HepG2 (cell line): Measurements from ENCODE around the gene CLHC1. TPM values are rescaled to one million over a fixed set of nuclear protein-coding genes. Genes with fewer than 3 reads are reported as not detected.

ENCODE experiments used
- ATAC-seq: fragments of 200-7000 bp; cut with Tn5 transposase; 3 replicates; pipeline ENCODE4 v1.9.1; 2020; ENCODE audit warnings: mild to moderate bottlenecking, moderate library complexity
- BruUV-seq: library from RNA; stranded (reverse); fragments of 400-500 nt; replicated peaks from 2 replicates; lab custom pipeline; 2021; lab: Mats Ljungman, UMichigan
- CTCF ChIA-PET: fragments of 300-600 bp; formaldehyde crosslinking; extraction: SDS; loops from one replicate; lab custom pipeline; 2021; ENCODE audit warnings: low total read pairs, inconsistent platforms, low intra/inter-chr PET ratio; lab: Yijun Ruan, JAX
- POLR2A ChIA-PET: fragments of 350-600 bp; sonication (Branson Sonifier 250); formaldehyde crosslinking; loops from one replicate; lab custom pipeline; 2020; ENCODE audit warnings: antibody characterized with exemption, inconsistent platforms; lab: Yijun Ruan, JAX
- DNase-seq: peaks from one replicate; pipeline ENCODE4 v3.0.0-alpha.2; 2015; ENCODE audit warnings: low spot score
- FAIRE-seq: peaks from 3 replicates; lab custom pipeline; 2011; peaks lifted over from hg19 to GRCh38; lab: Jason Lieb, UNC
- H2AFZ ChIP-seq: one replicate; pipeline ENCODE4 v1.6.1; 2011; ENCODE audit warnings: low read length, inconsistent platforms
- H3K27ac ChIP-seq: fragments of 300-600 bp; 3 replicates; pipeline ENCODE4 v1.8.0; 2011; ENCODE audit warnings: mixed run types, mild to moderate bottlenecking, mixed read lengths, low read length, inconsistent platforms; ENCODE audit not compliant: insufficient read depth; ENCODE audit errors: extremely low read length
- H3K27me3 ChIP-seq, 2 experiments: fragments of 200-600 bp in 1 of 2; 2 replicates in 1 of 2; 3 replicates in 1 of 2; pipeline versions ENCODE4 v1.6.0 to v1.8.0; 2011; ENCODE audit warnings: low read length in 2 of 2, mild to moderate bottlenecking in 2 of 2, moderate library complexity in 2 of 2, inconsistent platforms in 1 of 2; ENCODE audit not compliant: insufficient read depth in 2 of 2, control insufficient read depth in 1 of 2
- H3K36me3 ChIP-seq, 2 experiments: fragments of 200-600 bp in 1 of 2; replicated peaks in 1 of 2; 2 replicates in 1 of 2; 3 replicates in 1 of 2; pipeline versions ENCODE4 v1.5.1 to v1.8.0; 2011; ENCODE audit warnings: low read length in 2 of 2, inconsistent platforms in 1 of 2; ENCODE audit not compliant: insufficient read depth in 2 of 2, control insufficient read depth in 1 of 2
- H3K4me1 ChIP-seq: 2 replicates; pipeline ENCODE4 v1.5.1; 2012; ENCODE audit warnings: low read length, inconsistent platforms; ENCODE audit not compliant: insufficient read depth
- H3K4me2 ChIP-seq: 2 replicates; pipeline ENCODE4 v1.6.0; 2011; ENCODE audit warnings: low read depth, low read length, inconsistent platforms
- H3K4me3 ChIP-seq, 3 experiments: fragments of 200-600 bp in 1 of 3; sonication (generic), shearing (Covaris generic) in 1 of 3; replicated peaks in 1 of 3; 2 replicates each; pipeline ENCODE4 v1.5.1; 2011 to 2016; ENCODE audit warnings: low read length in 3 of 3, inconsistent platforms in 2 of 3, low read depth in 2 of 3, mild to moderate bottlenecking in 2 of 3, control low read depth in 1 of 3, mixed read lengths in 1 of 3; ENCODE audit not compliant: insufficient read depth in 1 of 3
- H3K79me2 ChIP-seq: one replicate; pipeline ENCODE4 v1.6.1; 2011; ENCODE audit warnings: low read length, inconsistent platforms; ENCODE audit not compliant: insufficient read depth
- H3K9ac ChIP-seq: 2 replicates; pipeline ENCODE4 v1.6.0; 2011; ENCODE audit warnings: mild to moderate bottlenecking, low read depth, low read length, inconsistent platforms; ENCODE audit not compliant: insufficient read depth
- H3K9me3 ChIP-seq: 2 replicates; pipeline ENCODE4 v1.5.1; 2012; ENCODE audit warnings: mild to moderate bottlenecking, low read length
- H4K20me1 ChIP-seq: 2 replicates; pipeline ENCODE4 v1.6.0; 2011; ENCODE audit warnings: inconsistent platforms, mild to moderate bottlenecking, low read length, moderate library complexity; ENCODE audit not compliant: insufficient read depth
- BCL6 ChIP-seq: IDR thresholded peaks from 2 replicates; pipeline ENCODE4 v1.6.1; 2016; ENCODE audit warnings: missing genetic modification reagents, missing compliant biosample characterization
- CBFB ChIP-seq: sonication (generic); formaldehyde crosslinking; IDR thresholded peaks from 2 replicates; pipeline ENCODE4 v1.4.0; 2020; ENCODE audit warnings: missing genetic modification reagents
- CSRNP1 ChIP-seq: sonication (generic); formaldehyde crosslinking; IDR thresholded peaks from 2 replicates; pipeline ENCODE4 v1.8.1; 2023; ENCODE audit warnings: mild to moderate bottlenecking, missing genetic modification reagents
- GABPA ChIP-seq, 2 experiments: IDR thresholded peaks; 2 replicates each; pipeline ENCODE4 v1.6.1; 2011 to 2016; ENCODE audit warnings: low read depth in 2 of 2, low read length in 1 of 2, missing biosample characterization in 1 of 2, missing genetic modification characterization in 1 of 2
- JUNB ChIP-seq: sonication (generic); formaldehyde crosslinking; IDR thresholded peaks from 2 replicates; pipeline ENCODE4 v1.8.0; 2022; ENCODE audit warnings: missing genetic modification reagents, mild to moderate bottlenecking, borderline replicate concordance
- KLF6 ChIP-seq: IDR thresholded peaks from 2 replicates; pipeline ENCODE4 v1.8.0; 2016; ENCODE audit warnings: missing biosample characterization, missing genetic modification reagents
- MAX ChIP-seq: IDR thresholded peaks from 2 replicates; pipeline ENCODE4 v1.6.1; 2012; ENCODE audit warnings: inconsistent platforms
- MED8 ChIP-seq: sonication (generic); formaldehyde crosslinking; IDR thresholded peaks from 2 replicates; pipeline ENCODE4 v1.8.1; 2023; ENCODE audit warnings: mild to moderate bottlenecking, missing genetic modification reagents; ENCODE audit not compliant: insufficient replicate concordance
- NRL ChIP-seq: sonication (generic); formaldehyde crosslinking; IDR thresholded peaks from 2 replicates; pipeline ENCODE4 v1.5.0; 2020; ENCODE audit warnings: missing genetic modification reagents, mild to moderate bottlenecking, moderate library complexity, borderline replicate concordance
- RAD21 ChIP-seq: fragments of 450-650 bp; formaldehyde crosslinking; IDR thresholded peaks from 2 replicates; pipeline ENCODE4 v1.5.0; 2020; ENCODE audit warnings: mild to moderate bottlenecking
- SOX5 ChIP-seq: IDR thresholded peaks from 2 replicates; pipeline ENCODE4 v1.6.1; 2016; ENCODE audit warnings: borderline replicate concordance
- TRIM22 ChIP-seq: fragments of 450-650 bp; IDR thresholded peaks from 2 replicates; pipeline ENCODE4 v1.6.1; 2017
- ZBTB37 ChIP-seq: sonication (generic); formaldehyde crosslinking; IDR thresholded peaks from 2 replicates; pipeline ENCODE4 v1.4.0; 2020; ENCODE audit warnings: mild to moderate bottlenecking, missing genetic modification reagents
- ZNF232 ChIP-seq: sonication (generic); formaldehyde crosslinking; IDR thresholded peaks from 2 replicates; pipeline ENCODE4 v1.4.0; 2020; ENCODE audit warnings: missing genetic modification reagents, borderline replicate concordance
- ZNF354B ChIP-seq: sonication (generic); formaldehyde crosslinking; IDR thresholded peaks from 2 replicates; pipeline ENCODE4 v1.8.0; 2022; ENCODE audit warnings: mild to moderate bottlenecking, missing genetic modification reagents
- ZNF556 ChIP-seq: sonication (generic); formaldehyde crosslinking; IDR thresholded peaks from 2 replicates; pipeline ENCODE4 v1.4.0; 2020; ENCODE audit warnings: mild to moderate bottlenecking, missing genetic modification reagents, borderline replicate concordance
- WGBS: methylation state at CpG from one replicate; pipeline ENCODE4 v1.1.6; 2017; ENCODE audit warnings: low lambda C conversion rate; 5-methylcytosine and 5-hydroxymethylcytosine counted together
- in situ Hi-C: cut with HindIII; loops from 2 replicates; pipeline ENCODE4 v1.10.0; 2017; ENCODE audit warnings: low pct_unique_long_range_greater_than_20kb; ENCODE audit not compliant: extremely low pct_ligation_motif_present
- intact Hi-C: fragments of 100-400 bp; cut with micrococcal nuclease; formaldehyde crosslinking; loops from one replicate; pipeline ENCODE4 v1.10.0; 2022; ENCODE audit not compliant: unreplicated experiment
- polyA plus RNA-seq, 8 experiments: library from polyadenylated mRNA; depleted of rRNA in 3 of 8; stranded (reverse) in 7 of 8; unstranded in 1 of 8; fragments of >200 nt; fragmentation: Illumina TruSeq in 4 of 8; extraction: Trizol in 4 of 8; gene quantifications; 2 replicates each; pipeline versions ENCODE4 v1.2.1 to v1.2.3, GENCODE V29; 2011 to 2016; ENCODE audit warnings: low read depth in 4 of 8, missing spikeins in 1 of 8, mixed read lengths in 1 of 8; ENCODE audit not compliant: insufficient read depth in 1 of 8
- total RNA-seq, 5 experiments: library from RNA; depleted of rRNA; stranded (reverse); fragments of >200 nt; fragmentation: Illumina TruSeq; extraction: Trizol; gene quantifications; 2 replicates each; pipeline ENCODE4 v1.2.3, GENCODE V29; 2016; ENCODE audit warnings: low read depth in 1 of 5

The CLHC1 gene
- total and polyA plus RNA-seq, 2 of the 13 experiments (the other 11 are each of a cell fraction or from before 2014, with no cell fraction given) = 9.8 to 12.6 TPM

- Histone ChIP-seq H3K4me1 (peaks cover 53% of the 10 kb centered on the region), H3K9ac (peak overlapping the region; percentile 99), H3K4me2 (peak overlapping the region; percentile 81), H3K79me2 (peaks cover 42% of the 10 kb centered on the region), H2AFZ (peak overlapping the region; percentile 100), H3K36me3 (peaks cover 4 to 25% of the 10 kb centered on the region in 2 experiments; a peak in 4 of 5 replicates), H3K27ac (peak overlapping the region; percentile 98), H3K9me3 (no peaks in the 10 kb centered on the region), H3K27me3 (no peaks in the 10 kb centered on the region; a peak in 1 of 5 replicates), H4K20me1 (peaks cover 13% of the 10 kb centered on the region), H3K4me3 (peak overlapping the region; percentile 82 to 95 (median 93))
- DNase-seq = no peak
- intact Hi-C loops = loop anchor here (1.0 to 10.0 kb wide), 5 partner anchors 36 to 282 kb away; partner anchors contain the start of genes CCDC88A, CFAP36, MTIF2 and RTN4
- WGBS = under 1% methylated on average over 31 of the region's 33 CpGs
- BruUV-seq = TSS peak; percentile 69
- ChIA-PET CTCF (no interaction called here), POLR2A (interaction anchor here (0.6 to 1.3 kb wide), 22 partner anchors 8 to 286 kb away, joined by 3 to 13 read pairs (median 4); partner anchors contain the start of genes CFAP36 and RTN4)
- no peak for FAIRE-seq
- in situ Hi-C loops = loop anchor here (5.0 kb wide), 1 partner anchor 34 kb away; the partner anchor contains the start of gene MTIF2
- peak; percentile 14 for ATAC-seq
- no peak for TF ChIP-seq SOX5
- peak; percentile 6; the same call in 1 of the 2 replicates for TF ChIP-seq ZBTB37 (CRISPR knock-in tag)
- TF ChIP-seq MED8 (CRISPR knock-in tag) = no peak
- no peak for TF ChIP-seq RAD21 (CRISPR knock-in tag)
- TF ChIP-seq NRL (CRISPR knock-in tag) = peak; percentile 31; the same call in 1 of the 2 replicates
- TF ChIP-seq KLF6 (CRISPR knock-in tag) = no peak; the same call in 1 of the 2 replicates
- no peak; the same call in 1 of the 2 replicates for TF ChIP-seq CBFB (CRISPR knock-in tag)
- TF ChIP-seq MAX = no peak; the same call in 1 of the 2 replicates
- TF ChIP-seq GABPA (IDR thresholded peaks at IDR 0.05; ENCODE audit: low read depth, low read length) = no peak
- no peak for TF ChIP-seq GABPA (CRISPR knock-in tag; IDR thresholded peaks at IDR 0.05; ENCODE audit: low read depth)
- TF ChIP-seq BCL6 (CRISPR knock-in tag) = no peak
- no peak for TF ChIP-seq TRIM22
- no peak for TF ChIP-seq CSRNP1
- TF ChIP-seq ZNF232 (CRISPR knock-in tag) = peak; percentile 7; the same call in 1 of the 2 replicates
- TF ChIP-seq ZNF354B (CRISPR knock-in tag) = no peak
- no peak for TF ChIP-seq JUNB
- peak; percentile 63; the same call in 1 of the 2 replicates for TF ChIP-seq ZNF556 (CRISPR knock-in tag)
These were observed 967 bp upstream of the CLHC1 start for GRCh38 chr2:55232863-55233657.
